SK-N-MC (cell line): ENCODE results near the gene AADACL3.

Experiments
- DNase-seq: peaks from one replicate; pipeline ENCODE4 v3.0.0-alpha.2; 2011; ENCODE audit warnings: low read depth, low spot score
- H3K27ac ChIP-seq: fragments of 200-600 bp; sonication (generic); 2 replicates; pipeline ENCODE4 v1.5.1; 2016; ENCODE audit warnings: mixed run types
- H3K36me3 ChIP-seq: fragments of 200-600 bp; sonication (generic); 2 replicates; pipeline ENCODE4 v1.6.1; 2017; ENCODE audit warnings: antibody characterized with exemption, low read length, mixed read lengths; ENCODE audit not compliant: insufficient read depth
- H3K4me3 ChIP-seq: fragments of 200-600 bp; sonication (generic); 2 replicates; pipeline ENCODE4 v1.5.1; 2016
- H3K9ac ChIP-seq: fragments of 200-600 bp; sonication (generic); 2 replicates; pipeline ENCODE4 v1.8.0; 2017; ENCODE audit warnings: mixed run types, mixed read lengths; ENCODE audit not compliant: insufficient read length
- H3K9me3 ChIP-seq: fragments of 200-600 bp; sonication (generic); 2 replicates; pipeline ENCODE4 v1.6.1; 2017; ENCODE audit warnings: low read depth, mild to moderate bottlenecking, antibody characterized with exemption, low read length, moderate library complexity, mixed read lengths
- EZH2 ChIP-seq: fragments of 200-600 bp; sonication (generic); IDR thresholded peaks from one replicate; pipeline ENCODE4 v1.6.1; 2017; ENCODE audit warnings: antibody characterized with exemption
- FOXP2 ChIP-seq: optimal IDR thresholded peaks from 2 replicates; pipeline ENCODE3; 2011; ENCODE audit warnings: mild to moderate bottlenecking, moderate library complexity; ENCODE audit not compliant: insufficient read depth; ENCODE audit errors: extremely low read length, control extremely low read depth
- POLR2AphosphoS5 ChIP-seq: IDR thresholded peaks from 2 replicates; pipeline ENCODE4 v1.6.1; 2012; ENCODE audit warnings: mild to moderate bottlenecking, low read depth, low read length, borderline replicate concordance

The AADACL3 gene

GRCh38 chr1:12692967-12693782, 22.7 kb upstream of the AADACL3 start:
- no peak for DNase-seq
- no peaks in the 10 kb centered on the region for H3K36me3 ChIP-seq
- no peak for TF ChIP-seq FOXP2
- TF ChIP-seq EZH2 = no peak
- TF ChIP-seq POLR2AphosphoS5 = no peak
- H3K27ac ChIP-seq = no peak overlapping the region
- H3K4me3 ChIP-seq = no peak overlapping the region
- H3K9me3 ChIP-seq = no peaks in the 10 kb centered on the region
- no peak overlapping the region for H3K9ac ChIP-seq

GRCh38 chr1:12696658-12697057, 19.3 kb upstream of the AADACL3 start:
- no peaks in the 10 kb centered on the region for H3K9me3 ChIP-seq
- H3K27ac ChIP-seq = no peak overlapping the region
- H3K9ac ChIP-seq = no peak overlapping the region
- no peak for TF ChIP-seq POLR2AphosphoS5
- TF ChIP-seq FOXP2 = no peak
- no peak for TF ChIP-seq EZH2
- H3K36me3 ChIP-seq = no peaks in the 10 kb centered on the region
- no peak overlapping the region for H3K4me3 ChIP-seq
- DNase-seq = no peak

GRCh38 chr1:12697397-12697796, 18.5 kb upstream of the AADACL3 start:
- H3K4me3 ChIP-seq = no peak overlapping the region
- H3K36me3 ChIP-seq = no peaks in the 10 kb centered on the region

GRCh38 chr1:12703821-12704451, 12.0 kb upstream of the AADACL3 start:
- TF ChIP-seq FOXP2 = no peak
- TF ChIP-seq EZH2 = no peak
- no peaks in the 10 kb centered on the region for H3K9me3 ChIP-seq
- H3K27ac ChIP-seq = no peak overlapping the region
- H3K4me3 ChIP-seq = no peak overlapping the region
- H3K9ac ChIP-seq = no peak overlapping the region
- no peak for DNase-seq
- no peaks in the 10 kb centered on the region for H3K36me3 ChIP-seq

More at GRCh38 chr1:12697397-12697796, 18.5 kb upstream of the AADACL3 start:
- Histone ChIP-seq H3K9me3 (no peaks in the 10 kb centered on the region), H3K27ac (no peak overlapping the region), H3K9ac (no peak overlapping the region)
- TF ChIP-seq EZH2 = no peak
- TF ChIP-seq POLR2AphosphoS5 = no peak
- TF ChIP-seq FOXP2 = no peak
- DNase-seq = no peak

GRCh38 chr1:12706061-12706460, 9.8 kb upstream of the AADACL3 start:
- no peak for TF ChIP-seq POLR2AphosphoS5
- no peak for TF ChIP-seq EZH2
- no peak for TF ChIP-seq FOXP2
- no peak for DNase-seq
- H3K4me3 ChIP-seq = no peak overlapping the region
- no peaks in the 10 kb centered on the region for H3K36me3 ChIP-seq
- no peaks in the 10 kb centered on the region for H3K9me3 ChIP-seq
- no peak overlapping the region for H3K9ac ChIP-seq
- H3K27ac ChIP-seq = no peak overlapping the region

- H3K9ac ChIP-seq = no peak overlapping the region
- H3K9me3 ChIP-seq = no peaks in the 10 kb centered on the region
- H3K27ac ChIP-seq = no peak overlapping the region
- H3K36me3 ChIP-seq = no peaks in the 10 kb centered on the region
- H3K4me3 ChIP-seq = no peak overlapping the region
- TF ChIP-seq FOXP2 (no peak), POLR2AphosphoS5 (no peak), EZH2 (no peak)
- no peak for DNase-seq
These were observed 7.4 kb upstream of the AADACL3 start for GRCh38 chr1:12708396-12709090.

- Histone ChIP-seq H3K36me3 (no peaks in the 10 kb centered on the region), H3K4me3 (no peak overlapping the region), H3K9ac (no peak overlapping the region), H3K27ac (no peak overlapping the region), H3K9me3 (no peaks in the 10 kb centered on the region)
- DNase-seq = no peak
- TF ChIP-seq FOXP2 = no peak
- no peak for TF ChIP-seq EZH2
- TF ChIP-seq POLR2AphosphoS5 = no peak
These were observed 6.8 kb upstream of the AADACL3 start for GRCh38 chr1:12709091-12709491.

GRCh38 chr1:12709696-12710095, 6.2 kb upstream of the AADACL3 start:
- Histone ChIP-seq H3K4me3 (no peak overlapping the region), H3K27ac (no peak overlapping the region)
- no peak for DNase-seq

More at GRCh38 chr1:12709696-12710095, 6.2 kb upstream of the AADACL3 start:
- Histone ChIP-seq H3K9ac (no peak overlapping the region), H3K36me3 (no peaks in the 10 kb centered on the region), H3K9me3 (no peaks in the 10 kb centered on the region)
- TF ChIP-seq FOXP2 = no peak
- no peak for TF ChIP-seq EZH2
- TF ChIP-seq POLR2AphosphoS5 = no peak
